ENCODE data around the gene ZNF229. TPM values are rescaled to one million over a fixed set of nuclear protein-coding genes. Genes with fewer than 3 reads are reported as not detected.
"Not testable (repeated sequence)": the region's sequence is repeated elsewhere in the genome, so short reads cannot be mapped to it uniquely, and the experiment has no call there.

ZNF229 gene
- total and polyA plus RNA-seq, 2 donors from 2014 or later = 2.0 to 8.4 TPM

GRCh38 chr19:44430956-44431355, 17.3 kb downstream of the ZNF229 start:
- TF ChIP-seq, protein P1, sequence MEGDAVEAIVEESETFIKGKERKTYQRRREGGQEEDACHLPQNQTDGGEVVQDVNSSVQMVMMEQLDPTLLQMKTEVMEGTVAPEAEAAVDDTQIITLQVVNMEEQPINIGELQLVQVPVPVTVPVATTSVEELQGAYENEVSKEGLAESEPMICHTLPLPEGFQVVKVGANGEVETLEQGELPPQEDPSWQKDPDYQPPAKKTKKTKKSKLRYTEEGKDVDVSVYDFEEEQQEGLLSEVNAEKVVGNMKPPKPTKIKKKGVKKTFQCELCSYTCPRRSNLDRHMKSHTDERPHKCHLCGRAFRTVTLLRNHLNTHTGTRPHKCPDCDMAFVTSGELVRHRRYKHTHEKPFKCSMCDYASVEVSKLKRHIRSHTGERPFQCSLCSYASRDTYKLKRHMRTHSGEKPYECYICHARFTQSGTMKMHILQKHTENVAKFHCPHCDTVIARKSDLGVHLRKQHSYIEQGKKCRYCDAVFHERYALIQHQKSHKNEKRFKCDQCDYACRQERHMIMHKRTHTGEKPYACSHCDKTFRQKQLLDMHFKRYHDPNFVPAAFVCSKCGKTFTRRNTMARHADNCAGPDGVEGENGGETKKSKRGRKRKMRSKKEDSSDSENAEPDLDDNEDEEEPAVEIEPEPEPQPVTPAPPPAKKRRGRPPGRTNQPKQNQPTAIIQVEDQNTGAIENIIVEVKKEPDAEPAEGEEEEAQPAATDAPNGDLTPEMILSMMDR (IDR thresholded peaks at IDR 0.05; ENCODE audit: borderline replicate concordance, extremely low read depth, insufficient read depth) = no peak
- intact Hi-C loops (cut with DNase I) = no loop called here
- DNase-seq (no peak), FAIRE-seq (no peak)
- H3K27ac ChIP-seq (ENCODE audit: low read depth in 2 of 2, low read length in 2 of 2) = no peak overlapping the region
- H3K9ac ChIP-seq (ENCODE audit: low read length in 3 of 3) = no peak overlapping the region
- H3K9me3 ChIP-seq (ENCODE audit: control insufficient read depth in 2 of 3, insufficient read depth in 1 of 3, low read length in 3 of 3) = peaks cover 8 to 92% (median 61%) of the 10 kb centered on the region in 3 donors
- H3K27me3 ChIP-seq (ENCODE audit: control insufficient read depth, insufficient read depth, low read length) = no peaks in the 10 kb centered on the region
- peak overlapping the region in 1 of 3 donors; percentile 29 for H3K4me3 ChIP-seq (ENCODE audit: low read length in 3 of 3)
- H3K36me3 ChIP-seq (ENCODE audit: control insufficient read depth in 2 of 3, insufficient read depth in 3 of 3, low read length in 3 of 3) = peaks cover 11 to 60% (median 28%) of the 10 kb centered on the region in 3 donors
- H3K4me1 ChIP-seq (ENCODE audit: control insufficient read depth in 2 of 3, insufficient read depth in 2 of 3, low read depth in 1 of 3, low read length in 3 of 3) = no peaks in the 10 kb centered on the region

GRCh38 chr19:44415553-44415952, 32.7 kb downstream of the ZNF229 start:
- H3K4me3 ChIP-seq (ENCODE audit: low read length in 3 of 3); H3K4me1 ChIP-seq (ENCODE audit: control insufficient read depth in 2 of 3, insufficient read depth in 2 of 3, low read depth in 1 of 3, low read length in 3 of 3); intact Hi-C loops (cut with DNase I); FAIRE-seq; DNase-seq; H3K9ac ChIP-seq (ENCODE audit: low read length in 3 of 3); H3K27ac ChIP-seq (ENCODE audit: low read depth in 2 of 2, low read length in 2 of 2); H3K36me3 ChIP-seq (ENCODE audit: control insufficient read depth in 2 of 3, insufficient read depth in 3 of 3, low read length in 3 of 3); H3K27me3 ChIP-seq (ENCODE audit: control insufficient read depth, insufficient read depth, low read length): not testable (repeated sequence)
- peaks cover 0 to 17% (median 4%) of the 10 kb centered on the region in 3 donors for H3K9me3 ChIP-seq (ENCODE audit: control insufficient read depth in 2 of 3, insufficient read depth in 1 of 3, low read length in 3 of 3)

DNA sequence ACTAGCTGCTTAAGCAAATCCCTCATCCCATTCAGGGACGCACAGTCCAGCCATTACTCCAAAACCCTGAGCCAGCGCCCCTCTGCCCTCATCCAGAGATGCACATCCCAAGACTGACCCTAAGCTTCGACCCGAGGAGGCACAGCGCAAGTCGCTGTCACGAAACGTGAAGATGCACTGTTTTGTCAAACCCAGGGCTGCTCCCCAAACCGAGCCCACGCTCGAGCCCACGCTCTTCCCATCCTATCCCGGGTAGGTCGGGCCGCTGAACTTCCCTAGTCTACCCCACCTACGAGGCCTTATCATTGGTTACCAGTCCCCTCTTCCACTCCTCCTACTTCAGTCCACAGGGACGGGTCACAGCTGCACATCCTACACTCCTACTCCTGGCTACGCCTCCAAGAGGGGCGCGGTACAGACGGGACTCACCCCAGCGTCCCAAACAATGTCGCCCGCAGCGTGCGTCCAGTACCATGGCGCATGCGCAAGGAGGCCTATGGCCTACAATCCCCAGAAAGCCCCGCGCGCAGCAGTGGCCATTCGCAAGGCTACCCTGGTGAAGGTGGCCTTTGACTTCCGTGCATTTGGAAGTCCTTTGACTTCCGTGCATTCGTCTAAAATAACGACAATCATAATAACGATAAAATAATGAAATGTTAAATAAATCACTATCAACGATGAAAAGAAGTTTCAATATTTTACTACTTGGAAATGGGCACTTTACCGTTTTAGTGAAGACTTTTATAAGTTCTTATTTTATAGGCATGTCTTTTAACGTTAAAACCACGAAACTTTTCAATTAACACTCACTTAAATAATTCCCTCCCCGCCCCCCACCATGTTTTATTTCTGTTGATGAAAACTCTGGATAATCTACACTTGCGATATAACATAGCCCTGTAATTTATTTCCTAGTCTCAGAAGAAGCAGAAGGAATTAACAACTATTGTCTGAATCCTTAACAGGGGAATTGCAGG, 46.8 kb downstream of the ZNF229 start, which contains the start of gene ZNF285:
Gene ZNF285, minus strand, starts transcription at position 470 of the 977 bp plus-strand sequence. CDS start 4,395 bp downstream, outside the sequence.
- Histone ChIP-seq H3K36me3 (ENCODE audit: control insufficient read depth in 2 of 3, insufficient read depth in 3 of 3, low read length in 3 of 3) (no peaks in the 10 kb centered on the region), H3K4me3 (ENCODE audit: low read length in 3 of 3) (peak within 1 kb of the TSS; percentile 84 to 95 (median 85)), H3K27ac (ENCODE audit: low read depth in 2 of 2, low read length in 2 of 2) (no peak within 1 kb of the TSS), H3K4me1 (ENCODE audit: control insufficient read depth in 2 of 3, insufficient read depth in 2 of 3, low read depth in 1 of 3, low read length in 3 of 3) (peaks cover 0 to 3% (median 0%) of the 10 kb centered on the region in 3 donors), H3K27me3 (ENCODE audit: control insufficient read depth, insufficient read depth, low read length) (no peaks in the 10 kb centered on the region), H3K9me3 (ENCODE audit: control insufficient read depth in 2 of 3, insufficient read depth in 1 of 3, low read length in 3 of 3) (peaks cover 0 to 14% (median 3%) of the 10 kb centered on the region in 3 donors), H3K9ac (ENCODE audit: low read length in 3 of 3) (peak within 1 kb of the TSS in 2 of 3 donors; percentile 69 to 75)
- DNase-seq (peak; percentile 95 to 99 (median 97)), FAIRE-seq (peak; percentile 30)
- TF ChIP-seq, protein P1 (IDR thresholded peaks at IDR 0.05; ENCODE audit: borderline replicate concordance, extremely low read depth, insufficient read depth) = no peak
- intact Hi-C loops (cut with DNase I) = no loop called here

GRCh38 chr19:44389268-44389667, 59.0 kb downstream of the ZNF229 start:
- FAIRE-seq; DNase-seq; H3K9me3 ChIP-seq (ENCODE audit: control insufficient read depth in 2 of 3, insufficient read depth in 1 of 3, low read length in 3 of 3); H3K9ac ChIP-seq (ENCODE audit: low read length in 3 of 3); H3K27me3 ChIP-seq (ENCODE audit: control insufficient read depth, insufficient read depth, low read length); H3K27ac ChIP-seq (ENCODE audit: low read depth in 2 of 2, low read length in 2 of 2); H3K4me3 ChIP-seq (ENCODE audit: low read length in 3 of 3); intact Hi-C loops (cut with DNase I); H3K4me1 ChIP-seq (ENCODE audit: control insufficient read depth in 2 of 3, insufficient read depth in 2 of 3, low read depth in 1 of 3, low read length in 3 of 3): not testable (repeated sequence)
- H3K36me3 ChIP-seq (ENCODE audit: control insufficient read depth in 2 of 3, insufficient read depth in 3 of 3, low read length in 3 of 3) = peaks cover 0 to 11% (median 0%) of the 10 kb centered on the region in 3 donors

Other genes starting within 250 kb of the ZNF229 start
- gene ZNF227, start 235.9 kb downstream of the ZNF229 start, total RNA-seq = 22.3 TPM
- 5.0 TPM for gene ZNF227, start 235.9 kb downstream of the ZNF229 start, polyA plus RNA-seq (ENCODE audit: insufficient read depth, low read depth, low replicate concordance)
- gene ZNF233, start 188.6 kb downstream of the ZNF229 start, total RNA-seq = 1.9 TPM
- 2.5 TPM for gene ZNF233, start 188.6 kb downstream of the ZNF229 start, polyA plus RNA-seq (ENCODE audit: insufficient read depth, low read depth, low replicate concordance)
- 9.4 TPM for gene ZNF235, start 143.4 kb downstream of the ZNF229 start, total RNA-seq
- gene ZNF235, start 143.4 kb downstream of the ZNF229 start, polyA plus RNA-seq (ENCODE audit: insufficient read depth, low read depth, low replicate concordance) = 3.0 TPM
- 8.5 TPM for gene ZNF112, start 91.8 kb downstream of the ZNF229 start, total RNA-seq
- gene ZNF112, start 91.8 kb downstream of the ZNF229 start, polyA plus RNA-seq (ENCODE audit: insufficient read depth, low read depth, low replicate concordance) = 3.4 TPM
- 4.9 TPM for gene ZNF285, start 46.9 kb downstream of the ZNF229 start, total RNA-seq
- gene ZNF285, start 46.9 kb downstream of the ZNF229 start, polyA plus RNA-seq (ENCODE audit: insufficient read depth, low read depth, low replicate concordance) = 2.8 TPM
- 10.3 TPM for gene ZNF180, start 52.0 kb upstream of the ZNF229 start, total RNA-seq
- 3.4 TPM for gene ZNF180, start 52.0 kb upstream of the ZNF229 start, polyA plus RNA-seq (ENCODE audit: insufficient read depth, low read depth, low replicate concordance)
- not detected for gene CEACAM20, start 81.2 kb upstream of the ZNF229 start, total RNA-seq
- gene CEACAM20, start 81.2 kb upstream of the ZNF229 start, polyA plus RNA-seq (ENCODE audit: insufficient read depth, low read depth, low replicate concordance) = not detected
- not detected for gene IGSF23, start 165.1 kb upstream of the ZNF229 start, total RNA-seq
- gene IGSF23, start 165.1 kb upstream of the ZNF229 start, polyA plus RNA-seq (ENCODE audit: insufficient read depth, low read depth, low replicate concordance) = not detected
- 36.4 TPM for gene PVR, start 195.4 kb upstream of the ZNF229 start, total RNA-seq
- 20.7 TPM for gene PVR, start 195.4 kb upstream of the ZNF229 start, polyA plus RNA-seq (ENCODE audit: insufficient read depth, low read depth, low replicate concordance)
- gene CEACAM19, start 223.0 kb upstream of the ZNF229 start, total RNA-seq = 5.1 TPM
- 5.5 TPM for gene CEACAM19, start 223.0 kb upstream of the ZNF229 start, polyA plus RNA-seq (ENCODE audit: insufficient read depth, low read depth, low replicate concordance)

Data from kidney (tissue), 14 donors.